DOHH2 (cell line): Measurements from ENCODE around the gene PCSK9.

ENCODE experiments used
- H3F3A ChIP-seq: fragments of 200-600 bp; sonication (generic), shearing (Covaris generic); 2 replicates; pipeline ENCODE4 v1.6.0; 2016; ENCODE audit warnings: antibody characterized with exemption, mild to moderate bottlenecking; ENCODE audit not compliant: control insufficient read depth, insufficient read depth
- H3K27ac ChIP-seq: fragments of 200-600 bp; sonication (generic); 2 replicates; pipeline ENCODE4 v1.5.1; 2014; ENCODE audit warnings: low read depth, mild to moderate bottlenecking, low read length, moderate library complexity
- H3K27me3 ChIP-seq: fragments of 200-600 bp; sonication (generic); 2 replicates; pipeline ENCODE4 v1.6.1; 2014; ENCODE audit warnings: mild to moderate bottlenecking, low read length, mixed read lengths; ENCODE audit not compliant: control insufficient read depth
- H3K36me3 ChIP-seq: fragments of 200-600 bp; sonication (generic); 2 replicates; pipeline ENCODE4 v1.6.1; 2014; ENCODE audit warnings: mild to moderate bottlenecking, low read length, moderate library complexity, mixed read lengths; ENCODE audit not compliant: control insufficient read depth
- H3K4me1 ChIP-seq: fragments of 200-600 bp; sonication (generic); 2 replicates; pipeline ENCODE4 v1.6.1; 2014; ENCODE audit warnings: mild to moderate bottlenecking, low read length, mixed read lengths; ENCODE audit not compliant: control insufficient read depth
- H3K4me2 ChIP-seq: fragments of 200-600 bp; sonication (generic); 2 replicates; pipeline ENCODE4 v1.6.0; 2014; ENCODE audit warnings: mild to moderate bottlenecking, low read length, moderate library complexity
- H3K4me3 ChIP-seq: fragments of 200-600 bp; sonication (generic); 2 replicates; pipeline ENCODE4 v1.5.1; 2014; ENCODE audit warnings: mild to moderate bottlenecking, low read length, mixed read lengths
- H3K79me2 ChIP-seq: fragments of 200-600 bp; sonication (generic); 2 replicates; pipeline ENCODE4 v1.6.1; 2014; ENCODE audit warnings: mild to moderate bottlenecking, low read length, mixed read lengths; ENCODE audit not compliant: control insufficient read depth
- H3K9me2 ChIP-seq: fragments of 200-600 bp; sonication (generic); replicated peaks from 2 replicates; pipeline ENCODE4 v1.6.1; 2014; ENCODE audit warnings: mild to moderate bottlenecking, low read length, mixed read lengths; ENCODE audit not compliant: control insufficient read depth
- H3K9me3 ChIP-seq: fragments of 200-600 bp; sonication (generic); 2 replicates; pipeline ENCODE4 v1.6.1; 2014; ENCODE audit warnings: antibody characterized with exemption, low read length, mixed read lengths; ENCODE audit not compliant: control insufficient read depth, insufficient read depth
- H4K20me1 ChIP-seq: fragments of 200-600 bp; sonication (generic); 2 replicates; pipeline ENCODE4 v1.6.0; 2014; ENCODE audit warnings: low read depth, mild to moderate bottlenecking, antibody characterized with exemption, low read length, moderate library complexity; ENCODE audit not compliant: control insufficient read depth, insufficient read depth
- CTCF ChIP-seq: fragments of 200-600 bp; sonication (generic); IDR thresholded peaks from one replicate; pipeline ENCODE4 v1.5.1; 2014; ENCODE audit warnings: antibody characterized with exemption, mild to moderate bottlenecking, low read depth, low read length; ENCODE audit not compliant: poor library complexity, severe bottlenecking
- EZH2phosphoT487 ChIP-seq: fragments of 200-600 bp; sonication (generic); IDR thresholded peaks from 2 replicates; pipeline ENCODE4 v1.6.1; 2017; ENCODE audit warnings: borderline replicate concordance, mild to moderate bottlenecking, antibody characterized with exemption, low read length, moderate library complexity, mixed read lengths

The PCSK9 gene

GRCh38 chr1:55048453-55049270 lies 9.3 kb downstream of the PCSK9 start:
- no peaks in the 10 kb centered on the region for H3K79me2 ChIP-seq
- no peak overlapping the region for H3K27ac ChIP-seq

GRCh38 chr1:55049271-55049913 lies 10.0 kb downstream of the PCSK9 start:
- no peaks in the 10 kb centered on the region for H3K9me3 ChIP-seq
- no peaks in the 10 kb centered on the region for H3K36me3 ChIP-seq
- H3F3A ChIP-seq: no peaks in the 10 kb centered on the region
- H3K4me2 ChIP-seq: no peak overlapping the region
- H3K4me1 ChIP-seq: no peaks in the 10 kb centered on the region
- no peaks in the 10 kb centered on the region for H3K27me3 ChIP-seq
- H3K9me2 ChIP-seq: no peaks in the 10 kb centered on the region
- H4K20me1 ChIP-seq: no peaks in the 10 kb centered on the region
- no peak overlapping the region for H3K27ac ChIP-seq
- no peaks in the 10 kb centered on the region for H3K79me2 ChIP-seq
- TF ChIP-seq CTCF (no peak), EZH2phosphoT487 (no peak)
- H3K4me3 ChIP-seq: no peak overlapping the region

More at GRCh38 chr1:55048453-55049270, 9.3 kb downstream of the PCSK9 start:
- TF ChIP-seq CTCF: no peak
- no peaks in the 10 kb centered on the region for H3K9me3 ChIP-seq
- H3K27me3 ChIP-seq: no peaks in the 10 kb centered on the region
- H3K4me3 ChIP-seq: no peak overlapping the region
- no peaks in the 10 kb centered on the region for H3K9me2 ChIP-seq
- no peaks in the 10 kb centered on the region for H3F3A ChIP-seq
- no peak overlapping the region for H3K4me2 ChIP-seq
- no peaks in the 10 kb centered on the region for H4K20me1 ChIP-seq
- H3K4me1 ChIP-seq: no peaks in the 10 kb centered on the region
- no peaks in the 10 kb centered on the region for H3K36me3 ChIP-seq

GRCh38 chr1:55049914-55050278 lies 10.5 kb downstream of the PCSK9 start:
- TF ChIP-seq CTCF (no peak), EZH2phosphoT487 (no peak)
- Histone ChIP-seq H3K27me3 (no peaks in the 10 kb centered on the region), H3K9me3 (no peaks in the 10 kb centered on the region), H3K27ac (no peak overlapping the region), H4K20me1 (no peaks in the 10 kb centered on the region), H3K4me1 (no peaks in the 10 kb centered on the region), H3F3A (no peaks in the 10 kb centered on the region), H3K4me2 (no peak overlapping the region), H3K4me3 (no peak overlapping the region), H3K79me2 (no peaks in the 10 kb centered on the region), H3K36me3 (no peaks in the 10 kb centered on the region), H3K9me2 (no peaks in the 10 kb centered on the region)
